G401.6 (cell line): ENCODE data around the gene SP5.
"Not testable (repeated sequence)": the region's sequence is repeated elsewhere in the genome, so short reads cannot be mapped to it uniquely, and the experiment has no call there.

ENCODE experiments used
- FAIRE-seq: peaks from 2 replicates; lab custom pipeline; 2012; peaks lifted over from hg19 to GRCh38; lab: Jason Lieb, UNC

Gene SP5

GRCh38 chr2:170739048-170739447 is 23.9 kb downstream of the SP5 start:
- FAIRE-seq, result peak; percentile 25

GRCh38 chr2:170739507-170740046 is 24.4 kb downstream of the SP5 start:
- no peak for FAIRE-seq

- no peak for FAIRE-seq
These were observed 25.5 kb downstream of the SP5 start for GRCh38 chr2:170740660-170741059.

- no peak for FAIRE-seq
These were observed 26.9 kb downstream of the SP5 start for GRCh38 chr2:170742000-170742399.

GRCh38 chr2:170742896-170743529 is 27.9 kb downstream of the SP5 start:
- FAIRE-seq, result no peak

- FAIRE-seq, result no peak
These were observed 28.5 kb downstream of the SP5 start for GRCh38 chr2:170743530-170744239.

GRCh38 chr2:170744248-170745002 is 29.3 kb downstream of the SP5 start:
- no peak for FAIRE-seq

- FAIRE-seq, result no peak
These were observed 30.2 kb downstream of the SP5 start for GRCh38 chr2:170745305-170745704.

- FAIRE-seq, result no peak
These were observed 32.8 kb downstream of the SP5 start for GRCh38 chr2:170747921-170748320.

- FAIRE-seq, result not testable (repeated sequence)
These were observed 36.4 kb downstream of the SP5 start for GRCh38 chr2:170751555-170751954.

GRCh38 chr2:170761572-170761971 is 46.4 kb downstream of the SP5 start:
- no peak for FAIRE-seq

- FAIRE-seq, result no peak
These were observed 47.6 kb downstream of the SP5 start for GRCh38 chr2:170762760-170763159.

GRCh38 chr2:170763232-170763631 is 48.1 kb downstream of the SP5 start:
- FAIRE-seq, result no peak

GRCh38 chr2:170764880-170765261 is 49.7 kb downstream of the SP5 start:
- FAIRE-seq, result no peak

- peak; percentile 86 for FAIRE-seq
These were observed 51.6 kb downstream of the SP5 start for GRCh38 chr2:170766693-170767092.
